ENCODE results near the gene ZNF534. TPM values are rescaled to one million over a fixed set of nuclear protein-coding genes. Genes with fewer than 3 reads are reported as not detected.
A peak's percentile ranks its signal among the peaks of the same experiment; 100 is the strongest.

ZNF534 gene
- polyA plus RNA-seq, 1 of the 3 experiments (the other 2 are of a cell fraction) = not detected

- WGBS (ENCODE audit: low lambda C conversion rate) = 88% methylated on average over 37 of the region's 37 CpGs
- H3K27me3 ChIP-seq (ENCODE audit: insufficient read depth) = no peaks in the 10 kb centered on the region
- no peak overlapping the region for H3K27ac ChIP-seq (ENCODE audit: low read depth in 2 of 2, low read length in 1 of 2)
- no peak overlapping the region; a peak in 1 of 4 replicates for H3K4me3 ChIP-seq (ENCODE audit: low read depth in 2 of 2, low read length in 1 of 2)
- no peaks in the 10 kb centered on the region for H4K20me1 ChIP-seq (ENCODE audit: insufficient read depth)
- H3K9me3 ChIP-seq = no peaks in the 10 kb centered on the region
- H3F3A ChIP-seq (replicated peaks; ENCODE audit: insufficient read depth) = no peaks in the 10 kb centered on the region
- CTCF ChIA-PET = interaction anchor here (0.7 kb wide), 1 partner anchor 58 kb away, joined by 4 read pairs; no protein-coding TSS in a partner anchor
- no peaks in the 10 kb centered on the region for H3K9me2 ChIP-seq
- no peak overlapping the region for H3K4me2 ChIP-seq
- no peaks in the 10 kb centered on the region for H3K4me1 ChIP-seq (ENCODE audit: control insufficient read depth in 1 of 2, insufficient read depth in 2 of 2, low read depth in 1 of 2, low read length in 1 of 2)
- H3K36me3 ChIP-seq (replicated peaks in 1 of 2; ENCODE audit: control insufficient read depth in 1 of 2, insufficient read depth in 2 of 2, low read length in 1 of 2) = no peaks in the 10 kb centered on the region
- no peak overlapping the region for H2AFZ ChIP-seq (ENCODE audit: low read depth)
- peak; percentile 7 for DNase-seq
- TF ChIP-seq FOXJ3 (CRISPR knock-in tag; IDR thresholded peaks at IDR 0.05) (no peak), EP300 (IDR thresholded peaks at IDR 0.05; ENCODE audit: borderline replicate concordance in 1 of 2, low read depth in 1 of 2, low read length in 1 of 2) (no peak), NFIC (IDR thresholded peaks at IDR 0.05; ENCODE audit: borderline replicate concordance) (no peak), TCF12 (IDR thresholded peaks at IDR 0.05) (no peak), FOSL2 (IDR thresholded peaks at IDR 0.05; ENCODE audit: borderline replicate concordance, low read depth) (no peak), NRF1 (IDR thresholded peaks at IDR 0.05; ENCODE audit: low read depth, low read length) (no peak), TEAD4 (IDR thresholded peaks at IDR 0.05; ENCODE audit: borderline replicate concordance, insufficient read depth) (no peak), SMC3 (IDR thresholded peaks at IDR 0.05; ENCODE audit: low read depth, low read length) (no peak), GABPA (IDR thresholded peaks at IDR 0.05; ENCODE audit: low read depth) (no peak), MEF2A (IDR thresholded peaks at IDR 0.05; ENCODE audit: borderline replicate concordance, low read depth) (no peak), ELF1 (IDR thresholded peaks at IDR 0.05) (no peak), MXI1 (IDR thresholded peaks at IDR 0.05; ENCODE audit: low read depth, low read length) (no peak), GATA2 (CRISPR knock-in tag; IDR thresholded peaks at IDR 0.05) (no peak), EZH2phosphoT487 (IDR thresholded peaks at IDR 0.05; ENCODE audit: borderline replicate concordance, low read depth) (no peak), FOXM1 (IDR thresholded peaks at IDR 0.05; ENCODE audit: low read depth) (no peak), RXRA (IDR thresholded peaks at IDR 0.05; ENCODE audit: borderline replicate concordance, low read depth) (no peak), SIN3A (IDR thresholded peaks at IDR 0.05; ENCODE audit: borderline replicate concordance, low read depth, low read length) (no peak)
- TF ChIP-seq, protein P1, sequence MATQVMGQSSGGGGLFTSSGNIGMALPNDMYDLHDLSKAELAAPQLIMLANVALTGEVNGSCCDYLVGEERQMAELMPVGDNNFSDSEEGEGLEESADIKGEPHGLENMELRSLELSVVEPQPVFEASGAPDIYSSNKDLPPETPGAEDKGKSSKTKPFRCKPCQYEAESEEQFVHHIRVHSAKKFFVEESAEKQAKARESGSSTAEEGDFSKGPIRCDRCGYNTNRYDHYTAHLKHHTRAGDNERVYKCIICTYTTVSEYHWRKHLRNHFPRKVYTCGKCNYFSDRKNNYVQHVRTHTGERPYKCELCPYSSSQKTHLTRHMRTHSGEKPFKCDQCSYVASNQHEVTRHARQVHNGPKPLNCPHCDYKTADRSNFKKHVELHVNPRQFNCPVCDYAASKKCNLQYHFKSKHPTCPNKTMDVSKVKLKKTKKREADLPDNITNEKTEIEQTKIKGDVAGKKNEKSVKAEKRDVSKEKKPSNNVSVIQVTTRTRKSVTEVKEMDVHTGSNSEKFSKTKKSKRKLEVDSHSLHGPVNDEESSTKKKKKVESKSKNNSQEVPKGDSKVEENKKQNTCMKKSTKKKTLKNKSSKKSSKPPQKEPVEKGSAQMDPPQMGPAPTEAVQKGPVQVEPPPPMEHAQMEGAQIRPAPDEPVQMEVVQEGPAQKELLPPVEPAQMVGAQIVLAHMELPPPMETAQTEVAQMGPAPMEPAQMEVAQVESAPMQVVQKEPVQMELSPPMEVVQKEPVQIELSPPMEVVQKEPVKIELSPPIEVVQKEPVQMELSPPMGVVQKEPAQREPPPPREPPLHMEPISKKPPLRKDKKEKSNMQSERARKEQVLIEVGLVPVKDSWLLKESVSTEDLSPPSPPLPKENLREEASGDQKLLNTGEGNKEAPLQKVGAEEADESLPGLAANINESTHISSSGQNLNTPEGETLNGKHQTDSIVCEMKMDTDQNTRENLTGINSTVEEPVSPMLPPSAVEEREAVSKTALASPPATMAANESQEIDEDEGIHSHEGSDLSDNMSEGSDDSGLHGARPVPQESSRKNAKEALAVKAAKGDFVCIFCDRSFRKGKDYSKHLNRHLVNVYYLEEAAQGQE (IDR thresholded peaks at IDR 0.05; ENCODE audit: low read depth, low read length) = no peak
- TF ChIP-seq, protein P2, sequence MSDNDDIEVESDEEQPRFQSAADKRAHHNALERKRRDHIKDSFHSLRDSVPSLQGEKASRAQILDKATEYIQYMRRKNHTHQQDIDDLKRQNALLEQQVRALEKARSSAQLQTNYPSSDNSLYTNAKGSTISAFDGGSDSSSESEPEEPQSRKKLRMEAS (IDR thresholded peaks at IDR 0.05; ENCODE audit: low read depth) = no peak
- POLR2A ChIA-PET = no interaction called here
- no peak overlapping the region for H3K9ac ChIP-seq
- H3K79me2 ChIP-seq (ENCODE audit: insufficient read depth) = no peaks in the 10 kb centered on the region
Measured at GRCh38 chr19:52492201-52492993, 63.4 kb downstream of the ZNF534 start.
